WTC11 (cell line): ENCODE data around the gene CASD1. TPM values are rescaled to one million over a fixed set of nuclear protein-coding genes. Genes with fewer than 3 reads are reported as not detected.

ENCODE experiments used
- ATAC-seq: fragments of 200-7000 bp; cut with Tn5 transposase; 2 replicates; pipeline ENCODE4 v1.10.0; 2021; ENCODE audit warnings: mild to moderate bottlenecking, moderate library complexity
- CTCF ChIA-PET: fragments of 300-600 bp; sonication (Branson Sonifier 250); formaldehyde crosslinking; loops from one replicate; lab custom pipeline; 2021; ENCODE audit warnings: antibody characterized with exemption; lab: Charles Lee
- POLR2A ChIA-PET: fragments of 350-600 bp; sonication (Branson Sonifier 250); formaldehyde crosslinking; loops from one replicate; lab custom pipeline; 2021; ENCODE audit warnings: antibody characterized with exemption; lab: Charles Lee
- DNase-seq: peaks from one replicate; pipeline ENCODE4 v3.0.0; 2021; ENCODE audit warnings: low spot score
- H3K27ac Mint-ChIP-seq: 2 replicates; pipeline ENCODE4 v1.8.0; 2021; ENCODE audit warnings: mixed read lengths
- H3K27me3 Mint-ChIP-seq: 2 replicates; pipeline ENCODE4 v1.8.0; 2021; ENCODE audit warnings: low read depth, mild to moderate bottlenecking, moderate library complexity, mixed read lengths
- H3K36me3 Mint-ChIP-seq: 2 replicates; pipeline ENCODE4 v1.8.0; 2021; ENCODE audit warnings: mixed read lengths
- H3K4me1 Mint-ChIP-seq: 2 replicates; pipeline ENCODE4 v1.8.0; 2022; ENCODE audit warnings: mixed read lengths
- H3K4me3 Mint-ChIP-seq: 2 replicates; pipeline ENCODE4 v1.8.0; 2021; ENCODE audit warnings: mild to moderate bottlenecking, moderate library complexity, mixed read lengths
- H3K9me3 Mint-ChIP-seq: 2 replicates; pipeline ENCODE4 v1.8.0; 2021; ENCODE audit warnings: mixed read lengths
- ETV6 ChIP-seq: sonication (generic); formaldehyde crosslinking; IDR thresholded peaks from 2 replicates; pipeline ENCODE4 v1.8.1; 2022; ENCODE audit warnings: mild to moderate bottlenecking, missing genetic modification reagents
- FOXJ3 ChIP-seq: sonication (generic); formaldehyde crosslinking; IDR thresholded peaks from 2 replicates; pipeline ENCODE4 v1.9.0; 2021; ENCODE audit warnings: missing genetic modification reagents, mild to moderate bottlenecking, borderline replicate concordance
- FOXP1 ChIP-seq: sonication (generic); formaldehyde crosslinking; IDR thresholded peaks from 2 replicates; pipeline ENCODE4 v1.8.0; 2022; ENCODE audit warnings: missing genetic modification reagents, mild to moderate bottlenecking, moderate library complexity, borderline replicate concordance
- KAT7 ChIP-seq: sonication (generic); formaldehyde crosslinking; IDR thresholded peaks from 2 replicates; pipeline ENCODE4 v1.8.1; 2023; ENCODE audit warnings: missing genetic modification reagents, mild to moderate bottlenecking, borderline replicate concordance
- RORB ChIP-seq: fragments of 250-450 bp; sonication (Bioruptor Pico); IDR thresholded peaks from 2 replicates; pipeline ENCODE4 v1.9.0; 2021; ENCODE audit warnings: mild to moderate bottlenecking
- ZBTB43 ChIP-seq: sonication (generic); formaldehyde crosslinking; IDR thresholded peaks from 2 replicates; pipeline ENCODE4 v1.8.1; 2023; ENCODE audit warnings: mild to moderate bottlenecking, missing genetic modification reagents
- ZNF671 ChIP-seq: fragments of 250-450 bp; sonication (Bioruptor Pico); IDR thresholded peaks from 2 replicates; pipeline ENCODE4 v1.8.0; 2021; ENCODE audit warnings: mild to moderate bottlenecking
- total RNA-seq: library from RNA; stranded (reverse); gene quantifications from 3 replicates; pipeline ENCODE4 v1.2.3, GENCODE V29; 2021
- TF ChIP-seq, protein P1 (sequence below): sonication (generic); formaldehyde crosslinking; IDR thresholded peaks from 2 replicates; pipeline ENCODE4 v1.8.1; 2022; ENCODE audit warnings: mild to moderate bottlenecking, missing genetic modification reagents, moderate library complexity, borderline replicate concordance
- TF ChIP-seq, protein P2 (sequence below): sonication (generic); formaldehyde crosslinking; IDR thresholded peaks from 2 replicates; pipeline ENCODE4 v1.8.1; 2022; ENCODE audit warnings: missing genetic modification reagents, borderline replicate concordance
- TF ChIP-seq, protein P3 (sequence below): sonication (generic); formaldehyde crosslinking; IDR thresholded peaks from 2 replicates; pipeline ENCODE4 v1.8.1; 2023; ENCODE audit warnings: mild to moderate bottlenecking, missing genetic modification reagents, borderline replicate concordance
- TF ChIP-seq, protein P4 (sequence below): sonication (generic); formaldehyde crosslinking; IDR thresholded peaks from 2 replicates; pipeline ENCODE4 v1.8.0; 2022; ENCODE audit warnings: missing genetic modification reagents
- TF ChIP-seq, protein P5 (sequence below): fragments of 250-450 bp; sonication (Bioruptor Pico); conservative IDR thresholded peaks from 2 replicates; pipeline ENCODE4 v1.9.0; 2021; ENCODE audit warnings: mild to moderate bottlenecking

The CASD1 gene
- total RNA-seq, 1 experiment from 2014 or later: 19.5 TPM

DNA sequence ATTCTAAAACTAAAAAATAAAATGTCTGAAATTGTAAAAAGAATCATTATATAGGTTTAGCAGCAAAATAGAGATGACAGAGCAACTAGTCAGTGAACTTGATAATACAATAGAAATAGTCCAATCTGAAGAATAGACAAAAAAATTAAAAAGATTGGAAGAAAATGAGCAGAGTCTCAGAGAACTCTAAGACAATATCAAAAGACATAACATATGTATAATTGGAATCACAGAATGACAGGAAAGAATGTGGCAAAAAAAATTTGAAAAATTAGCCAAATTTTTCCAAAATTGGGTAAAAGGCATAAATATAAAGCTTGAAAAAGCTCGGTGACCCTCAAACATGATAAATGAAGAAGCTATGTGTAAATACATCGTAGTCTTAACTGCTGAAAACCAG, 38.0 kb upstream of the CASD1 start:
- no peak overlapping the region for H3K4me3 Mint-ChIP-seq
- ChIA-PET POLR2A (no interaction called here), CTCF (no interaction called here)
- no peaks in the 10 kb centered on the region for H3K27me3 Mint-ChIP-seq
- TF ChIP-seq FOXP1 (CRISPR knock-in tag) (no peak), KAT7 (no peak)
- TF ChIP-seq, protein P1, sequence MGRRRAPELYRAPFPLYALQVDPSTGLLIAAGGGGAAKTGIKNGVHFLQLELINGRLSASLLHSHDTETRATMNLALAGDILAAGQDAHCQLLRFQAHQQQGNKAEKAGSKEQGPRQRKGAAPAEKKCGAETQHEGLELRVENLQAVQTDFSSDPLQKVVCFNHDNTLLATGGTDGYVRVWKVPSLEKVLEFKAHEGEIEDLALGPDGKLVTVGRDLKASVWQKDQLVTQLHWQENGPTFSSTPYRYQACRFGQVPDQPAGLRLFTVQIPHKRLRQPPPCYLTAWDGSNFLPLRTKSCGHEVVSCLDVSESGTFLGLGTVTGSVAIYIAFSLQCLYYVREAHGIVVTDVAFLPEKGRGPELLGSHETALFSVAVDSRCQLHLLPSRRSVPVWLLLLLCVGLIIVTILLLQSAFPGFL (CRISPR knock-in tag): no peak
- TF ChIP-seq, protein P2, sequence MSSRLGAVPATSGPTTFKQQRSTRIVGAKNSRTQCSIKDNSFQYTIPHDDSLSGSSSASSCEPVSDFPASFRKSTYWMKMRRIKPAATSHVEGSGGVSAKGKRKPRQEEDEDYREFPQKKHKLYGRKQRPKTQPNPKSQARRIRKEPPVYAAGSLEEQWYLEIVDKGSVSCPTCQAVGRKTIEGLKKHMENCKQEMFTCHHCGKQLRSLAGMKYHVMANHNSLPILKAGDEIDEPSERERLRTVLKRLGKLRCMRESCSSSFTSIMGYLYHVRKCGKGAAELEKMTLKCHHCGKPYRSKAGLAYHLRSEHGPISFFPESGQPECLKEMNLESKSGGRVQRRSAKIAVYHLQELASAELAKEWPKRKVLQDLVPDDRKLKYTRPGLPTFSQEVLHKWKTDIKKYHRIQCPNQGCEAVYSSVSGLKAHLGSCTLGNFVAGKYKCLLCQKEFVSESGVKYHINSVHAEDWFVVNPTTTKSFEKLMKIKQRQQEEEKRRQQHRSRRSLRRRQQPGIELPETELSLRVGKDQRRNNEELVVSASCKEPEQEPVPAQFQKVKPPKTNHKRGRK (CRISPR knock-in tag): no peak
- H3K4me1 Mint-ChIP-seq: peaks cover 5% of the 10 kb centered on the region; the same call in 1 of the 2 replicates
- peaks cover 4% of the 10 kb centered on the region; the same call in 1 of the 2 replicates for H3K9me3 Mint-ChIP-seq
- H3K36me3 Mint-ChIP-seq: no peaks in the 10 kb centered on the region
- H3K27ac Mint-ChIP-seq: no peak overlapping the region
- DNase-seq (no peak), ATAC-seq (no peak)

GRCh38 chr7:94472608-94473007, 37.0 kb upstream of the CASD1 start:
- DNase-seq (no peak), ATAC-seq (no peak)
- ChIA-PET POLR2A (no interaction called here), CTCF (no interaction called here)
- Mint-ChIP-seq H3K27me3 (no peaks in the 10 kb centered on the region), H3K27ac (no peak overlapping the region), H3K36me3 (no peaks in the 10 kb centered on the region), H3K9me3 (peaks cover 4% of the 10 kb centered on the region; the same call in 1 of the 2 replicates), H3K4me1 (peaks cover 5% of the 10 kb centered on the region; the same call in 1 of the 2 replicates), H3K4me3 (no peak overlapping the region)
- TF ChIP-seq, protein P3, sequence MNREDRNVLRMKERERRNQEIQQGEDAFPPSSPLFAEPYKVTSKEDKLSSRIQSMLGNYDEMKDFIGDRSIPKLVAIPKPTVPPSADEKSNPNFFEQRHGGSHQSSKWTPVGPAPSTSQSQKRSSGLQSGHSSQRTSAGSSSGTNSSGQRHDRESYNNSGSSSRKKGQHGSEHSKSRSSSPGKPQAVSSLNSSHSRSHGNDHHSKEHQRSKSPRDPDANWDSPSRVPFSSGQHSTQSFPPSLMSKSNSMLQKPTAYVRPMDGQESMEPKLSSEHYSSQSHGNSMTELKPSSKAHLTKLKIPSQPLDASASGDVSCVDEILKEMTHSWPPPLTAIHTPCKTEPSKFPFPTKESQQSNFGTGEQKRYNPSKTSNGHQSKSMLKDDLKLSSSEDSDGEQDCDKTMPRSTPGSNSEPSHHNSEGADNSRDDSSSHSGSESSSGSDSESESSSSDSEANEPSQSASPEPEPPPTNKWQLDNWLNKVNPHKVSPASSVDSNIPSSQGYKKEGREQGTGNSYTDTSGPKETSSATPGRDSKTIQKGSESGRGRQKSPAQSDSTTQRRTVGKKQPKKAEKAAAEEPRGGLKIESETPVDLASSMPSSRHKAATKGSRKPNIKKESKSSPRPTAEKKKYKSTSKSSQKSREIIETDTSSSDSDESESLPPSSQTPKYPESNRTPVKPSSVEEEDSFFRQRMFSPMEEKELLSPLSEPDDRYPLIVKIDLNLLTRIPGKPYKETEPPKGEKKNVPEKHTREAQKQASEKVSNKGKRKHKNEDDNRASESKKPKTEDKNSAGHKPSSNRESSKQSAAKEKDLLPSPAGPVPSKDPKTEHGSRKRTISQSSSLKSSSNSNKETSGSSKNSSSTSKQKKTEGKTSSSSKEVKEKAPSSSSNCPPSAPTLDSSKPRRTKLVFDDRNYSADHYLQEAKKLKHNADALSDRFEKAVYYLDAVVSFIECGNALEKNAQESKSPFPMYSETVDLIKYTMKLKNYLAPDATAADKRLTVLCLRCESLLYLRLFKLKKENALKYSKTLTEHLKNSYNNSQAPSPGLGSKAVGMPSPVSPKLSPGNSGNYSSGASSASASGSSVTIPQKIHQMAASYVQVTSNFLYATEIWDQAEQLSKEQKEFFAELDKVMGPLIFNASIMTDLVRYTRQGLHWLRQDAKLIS (CRISPR knock-in tag): no peak
- TF ChIP-seq ZNF671 (CRISPR knock-in tag) (no peak), RORB (CRISPR knock-in tag) (no peak), ETV6 (CRISPR knock-in tag) (no peak), ZBTB43 (CRISPR knock-in tag) (no peak)

DNA sequence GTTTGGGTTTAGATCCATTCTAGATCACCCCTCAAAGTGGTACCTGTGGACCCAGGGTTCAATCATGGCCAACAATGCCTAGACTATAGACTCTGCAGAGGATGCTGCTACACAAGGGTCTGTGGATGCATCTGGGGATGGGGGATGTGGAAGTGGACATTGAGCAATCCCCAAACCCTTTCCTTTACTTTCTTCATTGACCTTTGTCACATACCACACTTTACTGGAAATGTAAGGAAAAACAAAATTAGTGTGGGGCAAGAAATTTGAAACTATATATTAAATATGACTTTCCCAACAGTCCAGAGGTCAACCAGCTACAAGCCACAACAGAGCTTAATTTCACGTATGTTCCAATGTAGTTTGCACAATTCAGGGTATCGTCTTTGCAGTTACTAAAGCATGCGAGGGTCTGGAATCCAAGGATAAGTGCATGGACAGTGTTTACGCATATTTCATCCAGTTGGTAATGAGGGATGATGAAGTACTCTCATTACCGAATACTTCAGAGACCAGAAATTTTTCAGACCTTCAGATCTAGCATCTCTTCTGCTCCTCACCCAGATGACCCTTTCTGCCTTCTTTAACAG, 33.3 kb upstream of the CASD1 start:
- POLR2A ChIA-PET: no interaction called here
- H3K27ac Mint-ChIP-seq: no peak overlapping the region
- H3K27me3 Mint-ChIP-seq: no peaks in the 10 kb centered on the region
- no peaks in the 10 kb centered on the region for H3K4me1 Mint-ChIP-seq
- CTCF ChIA-PET: no interaction called here
- ATAC-seq (no peak), DNase-seq (no peak)
- H3K4me3 Mint-ChIP-seq: no peak overlapping the region
- H3K36me3 Mint-ChIP-seq: no peaks in the 10 kb centered on the region
- H3K9me3 Mint-ChIP-seq: peaks cover 8% of the 10 kb centered on the region
- TF ChIP-seq, protein P4, sequence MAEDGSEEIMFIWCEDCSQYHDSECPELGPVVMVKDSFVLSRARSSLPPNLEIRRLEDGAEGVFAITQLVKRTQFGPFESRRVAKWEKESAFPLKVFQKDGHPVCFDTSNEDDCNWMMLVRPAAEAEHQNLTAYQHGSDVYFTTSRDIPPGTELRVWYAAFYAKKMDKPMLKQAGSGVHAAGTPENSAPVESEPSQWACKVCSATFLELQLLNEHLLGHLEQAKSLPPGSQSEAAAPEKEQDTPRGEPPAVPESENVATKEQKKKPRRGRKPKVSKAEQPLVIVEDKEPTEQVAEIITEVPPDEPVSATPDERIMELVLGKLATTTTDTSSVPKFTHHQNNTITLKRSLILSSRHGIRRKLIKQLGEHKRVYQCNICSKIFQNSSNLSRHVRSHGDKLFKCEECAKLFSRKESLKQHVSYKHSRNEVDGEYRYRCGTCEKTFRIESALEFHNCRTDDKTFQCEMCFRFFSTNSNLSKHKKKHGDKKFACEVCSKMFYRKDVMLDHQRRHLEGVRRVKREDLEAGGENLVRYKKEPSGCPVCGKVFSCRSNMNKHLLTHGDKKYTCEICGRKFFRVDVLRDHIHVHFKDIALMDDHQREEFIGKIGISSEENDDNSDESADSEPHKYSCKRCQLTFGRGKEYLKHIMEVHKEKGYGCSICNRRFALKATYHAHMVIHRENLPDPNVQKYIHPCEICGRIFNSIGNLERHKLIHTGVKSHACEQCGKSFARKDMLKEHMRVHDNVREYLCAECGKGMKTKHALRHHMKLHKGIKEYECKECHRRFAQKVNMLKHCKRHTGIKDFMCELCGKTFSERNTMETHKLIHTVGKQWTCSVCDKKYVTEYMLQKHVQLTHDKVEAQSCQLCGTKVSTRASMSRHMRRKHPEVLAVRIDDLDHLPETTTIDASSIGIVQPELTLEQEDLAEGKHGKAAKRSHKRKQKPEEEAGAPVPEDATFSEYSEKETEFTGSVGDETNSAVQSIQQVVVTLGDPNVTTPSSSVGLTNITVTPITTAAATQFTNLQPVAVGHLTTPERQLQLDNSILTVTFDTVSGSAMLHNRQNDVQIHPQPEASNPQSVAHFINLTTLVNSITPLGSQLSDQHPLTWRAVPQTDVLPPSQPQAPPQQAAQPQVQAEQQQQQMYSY (CRISPR knock-in tag): no peak
- TF ChIP-seq, protein P5, sequence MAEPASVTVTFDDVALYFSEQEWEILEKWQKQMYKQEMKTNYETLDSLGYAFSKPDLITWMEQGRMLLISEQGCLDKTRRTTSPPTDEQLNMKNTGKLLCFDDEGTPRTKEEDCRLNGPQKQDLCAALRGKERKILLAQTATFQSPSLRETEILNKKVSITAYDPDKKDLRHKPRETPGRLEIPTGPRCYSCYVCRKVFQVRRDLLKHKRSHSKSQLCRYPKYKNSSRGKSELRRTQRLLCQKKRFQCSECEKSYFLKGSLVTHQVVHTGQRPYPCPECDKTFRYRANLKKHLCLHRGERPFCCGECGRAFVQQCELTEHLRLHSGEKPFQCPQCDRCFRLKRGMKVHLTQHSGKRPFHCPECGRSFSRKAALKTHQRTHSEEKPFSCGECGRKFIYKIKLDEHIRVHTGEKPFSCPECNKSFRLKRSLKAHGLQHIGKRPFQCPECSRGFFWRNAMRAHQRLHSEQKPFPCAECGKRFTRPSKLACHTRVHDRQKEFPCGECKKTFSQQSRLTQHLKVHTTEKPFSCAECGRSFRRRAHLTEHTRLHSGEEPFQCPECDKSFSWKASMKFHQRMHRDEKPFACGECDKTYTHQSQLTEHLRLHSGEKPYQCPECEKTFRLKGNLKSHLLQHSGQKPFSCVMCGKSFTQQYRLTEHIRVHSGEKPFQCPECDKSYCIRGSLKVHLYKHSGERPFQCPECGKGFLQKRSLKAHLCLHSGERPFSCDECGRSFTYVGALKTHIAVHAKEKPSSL: no peak
- no peak for TF ChIP-seq FOXJ3 (CRISPR knock-in tag)
